ENCODE measurements around the gene SHCBP1L. TPM values are rescaled to one million over a fixed set of nuclear protein-coding genes. Genes with fewer than 3 reads are reported as not detected.

The SHCBP1L gene
- total and polyA plus RNA-seq, 10 donors: not detected

- no peaks in the 10 kb centered on the region for H3K9me3 ChIP-seq
- no peaks in the 10 kb centered on the region for H3K27me3 ChIP-seq (replicated peaks in 1 of 7)
- no peak overlapping the region for H3K27ac ChIP-seq
- 94 to 97% (median 95%) methylated on average over 4 of the region's 4 CpGs for WGBS, 5 donors
- no peak overlapping the region for H3K4me3 ChIP-seq
- TF ChIP-seq POLR2AphosphoS5 (IDR thresholded peaks at IDR 0.05): no peak
- no peak for TF ChIP-seq POLR2A (IDR thresholded peaks at IDR 0.05)
- no peak for TF ChIP-seq CTCF (IDR thresholded peaks at IDR 0.05 in 8 of 11, conservative IDR thresholded peaks at IDR 0.05 in 3 of 11)
- no peak for DNase-seq
- peaks cover 0 to 2% (median 0%) of the 10 kb centered on the region in 6 donors for H3K4me1 ChIP-seq
- intact Hi-C loops (cut with DNase I; ENCODE audit: low total_unique reads): no loop called here
- H3K36me3 ChIP-seq: peaks cover 3 to 100% (median 99%) of the 10 kb centered on the region in 6 donors
Observed at GRCh38 chr1:182860658-182861057, 92.3 kb downstream of the SHCBP1L start.

- Histone ChIP-seq H3K36me3 (peaks cover 0 to 100% (median 99%) of the 10 kb centered on the region in 6 donors), H3K27ac (no peak overlapping the region), H3K4me1 (peaks cover 0 to 8% (median 0%) of the 10 kb centered on the region in 6 donors), H3K27me3 (replicated peaks in 1 of 7) (no peaks in the 10 kb centered on the region), H3K4me3 (no peak overlapping the region), H3K9me3 (no peaks in the 10 kb centered on the region)
- intact Hi-C loops (cut with DNase I; ENCODE audit: low total_unique reads): no loop called here
- no peak for TF ChIP-seq POLR2AphosphoS5 (IDR thresholded peaks at IDR 0.05)
- no peak for TF ChIP-seq POLR2A (IDR thresholded peaks at IDR 0.05)
- TF ChIP-seq CTCF (IDR thresholded peaks at IDR 0.05 in 8 of 11, conservative IDR thresholded peaks at IDR 0.05 in 3 of 11): no peak
- 93 to 99% (median 95%) methylated on average over 3 of the region's 3 CpGs for WGBS, 5 donors
- DNase-seq: no peak
Observed at GRCh38 chr1:182857212-182857611, 95.8 kb downstream of the SHCBP1L start.

- no peak overlapping the region for H3K4me3 ChIP-seq
- no peak for DNase-seq
- no peak overlapping the region for H3K27ac ChIP-seq
- H3K9me3 ChIP-seq: no peaks in the 10 kb centered on the region
- H3K27me3 ChIP-seq (replicated peaks in 1 of 7): no peaks in the 10 kb centered on the region
- peaks cover 0 to 100% (median 99%) of the 10 kb centered on the region in 6 donors for H3K36me3 ChIP-seq
- H3K4me1 ChIP-seq: peaks cover 0 to 17% (median 0%) of the 10 kb centered on the region in 6 donors
- TF ChIP-seq CTCF (IDR thresholded peaks at IDR 0.05 in 8 of 11, conservative IDR thresholded peaks at IDR 0.05 in 3 of 11) (no peak), POLR2AphosphoS5 (IDR thresholded peaks at IDR 0.05) (no peak), POLR2A (IDR thresholded peaks at IDR 0.05) (no peak)
- WGBS, 5 donors: 76 to 91% (median 90%) methylated on average over 4 of the region's 4 CpGs
- intact Hi-C loops (cut with DNase I; ENCODE audit: low total_unique reads): no loop called here
Observed at GRCh38 chr1:182855911-182856310, 97.1 kb downstream of the SHCBP1L start.

- WGBS, 5 donors: 80 to 97% (median 93%) methylated on average over 1 of the region's 1 CpG
- Histone ChIP-seq H3K27me3 (replicated peaks in 1 of 7) (no peaks in the 10 kb centered on the region), H3K36me3 (peaks cover 0 to 100% (median 92%) of the 10 kb centered on the region in 6 donors), H3K4me3 (no peak overlapping the region), H3K27ac (no peak overlapping the region), H3K4me1 (peaks cover 0 to 55% (median 11%) of the 10 kb centered on the region in 6 donors), H3K9me3 (no peaks in the 10 kb centered on the region)
- TF ChIP-seq POLR2AphosphoS5 (IDR thresholded peaks at IDR 0.05) (no peak), CTCF (IDR thresholded peaks at IDR 0.05 in 8 of 11, conservative IDR thresholded peaks at IDR 0.05 in 3 of 11) (no peak), POLR2A (IDR thresholded peaks at IDR 0.05) (no peak)
- DNase-seq: no peak
- intact Hi-C loops (cut with DNase I; ENCODE audit: low total_unique reads): no loop called here
Observed at GRCh38 chr1:182851825-182852224, 101.1 kb downstream of the SHCBP1L start.
